Stimulated activated CD8-positive, alpha-beta memory T cell treated with anti-CD3 and anti-CD28 coated beads, Interleukin-7, amount 100 ng/mL, for 48 hours (primary cell): ENCODE measurements around the gene OXT.
"Not testable (repeated sequence)": the region's sequence is repeated elsewhere in the genome, so short reads cannot be mapped to it uniquely, and the experiment has no call there.

Experiments used
- DNase-seq, 2 donors: peaks; one replicate each; pipeline ENCODE4 v3.0.0-alpha.2; 2020; ENCODE audit warnings: low read depth in 1 of 2; ENCODE audit errors: extremely low read depth in 1 of 2

Gene OXT

DNA sequence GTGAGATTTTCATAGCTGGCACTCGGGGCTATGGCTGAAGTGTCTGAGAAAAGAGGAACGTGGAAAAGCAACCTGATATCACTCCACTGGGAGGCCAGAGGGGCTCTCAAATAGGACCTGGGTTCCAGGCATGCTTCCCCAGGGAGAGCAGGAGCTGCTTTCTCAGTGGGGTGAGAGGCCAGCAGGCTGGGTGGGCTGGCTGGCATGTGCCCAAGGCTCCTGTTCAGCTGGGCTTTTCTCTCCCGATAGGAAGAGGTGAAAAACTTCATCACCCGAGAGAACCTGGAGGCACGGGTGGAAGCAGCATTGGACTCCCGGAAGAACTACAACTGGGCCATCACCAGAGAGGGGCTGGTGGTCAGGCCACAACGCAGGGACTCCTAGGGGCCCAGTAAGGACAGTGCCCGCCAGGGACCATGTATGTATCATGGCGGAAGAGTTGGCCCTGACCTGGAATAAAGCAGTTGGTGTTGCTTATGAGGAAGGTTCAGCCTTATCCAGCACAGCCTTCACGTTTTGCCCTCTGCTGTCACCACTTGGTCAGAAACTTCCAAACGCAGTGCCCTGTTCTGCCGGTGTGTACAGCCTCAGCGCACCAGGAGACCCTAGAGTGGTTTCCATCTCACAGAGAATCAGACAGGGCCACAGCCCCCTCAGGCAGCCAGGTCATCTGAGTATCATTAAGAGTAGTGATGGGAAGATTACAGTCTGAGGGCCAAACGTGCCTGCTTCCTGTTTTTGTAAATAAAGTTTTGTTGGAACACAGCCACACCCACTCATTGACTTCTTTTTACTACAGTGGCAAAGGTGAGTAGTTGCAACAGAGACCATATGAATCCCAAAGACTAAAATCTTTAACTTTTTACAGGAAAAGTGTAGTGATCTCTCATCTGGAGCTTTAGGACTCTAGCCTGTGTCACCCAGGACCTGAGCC is 23.7 kb upstream of the OXT start:
- DNase-seq = no peak

DNA sequence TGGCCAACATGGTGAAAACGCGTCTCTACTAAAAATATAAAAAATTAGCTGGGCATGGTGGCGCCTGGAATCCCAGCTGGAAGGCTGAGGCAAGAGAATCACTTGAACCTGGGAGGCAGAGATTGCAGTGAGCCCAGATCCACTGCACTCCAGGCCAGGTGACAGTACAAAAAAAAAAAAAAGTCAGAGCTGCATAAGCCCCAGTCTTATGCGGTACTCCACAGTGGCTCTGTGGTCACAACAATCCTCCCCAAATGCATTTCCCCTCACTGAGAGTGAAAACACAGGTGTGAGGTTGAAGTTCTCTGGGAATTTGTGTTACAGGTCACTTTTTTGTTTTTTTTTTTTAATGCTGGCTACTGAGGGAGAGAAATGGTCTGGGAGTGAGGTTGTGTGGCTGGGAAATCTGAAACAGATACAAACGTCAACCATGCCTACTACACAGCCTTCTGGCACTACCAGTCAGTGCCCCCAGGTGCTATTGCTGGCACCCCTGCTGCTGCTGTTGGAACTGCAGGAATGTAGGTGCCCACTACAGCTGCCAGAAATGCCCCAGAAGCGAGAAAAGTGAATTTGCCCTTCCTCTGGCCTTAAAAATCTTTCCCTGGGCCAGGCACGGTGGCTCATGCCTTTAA is 19.9 kb upstream of the OXT start:
- DNase-seq = no peak

DNA sequence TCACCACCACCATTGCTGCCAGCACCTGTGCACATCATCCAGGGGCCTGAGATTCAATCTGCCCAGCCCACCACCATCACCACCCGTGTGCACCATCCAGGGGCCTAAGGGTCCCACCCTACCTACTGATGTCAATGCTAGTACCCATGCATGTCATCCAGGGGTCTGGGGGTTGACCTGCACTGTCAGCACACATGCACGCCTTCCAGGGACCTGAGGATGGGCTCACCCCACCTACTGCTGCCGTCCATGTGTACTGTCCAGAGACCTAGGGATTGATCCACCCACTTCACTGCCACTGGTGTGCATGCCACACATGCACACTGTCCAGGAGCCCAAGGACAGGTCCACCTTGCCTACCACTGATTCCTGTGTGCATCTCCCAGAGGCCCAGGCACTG is 11.9 kb upstream of the OXT start:
- DNase-seq = no peak

- not testable (repeated sequence) for DNase-seq
These were observed 7.3 kb upstream of the OXT start for GRCh38 chr20:3064119-3064518.

GRCh38 chr20:3067139-3068014 is 4.0 kb upstream of the OXT start:
- no peak for DNase-seq

GRCh38 chr20:3068075-3068474 is 3.3 kb upstream of the OXT start:
- no peak for DNase-seq

- no peak for DNase-seq
These were observed 2.2 kb upstream of the OXT start for GRCh38 chr20:3068986-3069900.

DNA sequence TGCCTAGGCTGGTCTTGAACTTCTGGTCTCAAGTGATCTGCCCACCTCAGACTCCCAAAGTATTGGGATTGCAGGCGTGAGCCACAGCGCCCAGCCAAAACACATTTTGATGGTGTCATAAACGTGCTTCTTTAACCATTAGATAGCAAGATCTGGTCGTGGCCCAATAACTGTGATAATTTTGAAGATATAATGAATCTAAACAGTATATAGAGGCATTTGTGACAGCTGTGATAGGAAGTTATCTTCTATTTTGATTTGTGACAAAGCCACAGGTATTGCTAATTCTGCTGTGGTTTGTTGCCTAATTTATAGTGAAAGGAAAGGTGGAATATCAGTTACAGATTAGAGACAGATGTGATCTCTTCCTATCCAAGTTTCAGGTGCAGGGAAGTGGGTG is 695 bp upstream of the OXT start:
- DNase-seq = no peak

DNA sequence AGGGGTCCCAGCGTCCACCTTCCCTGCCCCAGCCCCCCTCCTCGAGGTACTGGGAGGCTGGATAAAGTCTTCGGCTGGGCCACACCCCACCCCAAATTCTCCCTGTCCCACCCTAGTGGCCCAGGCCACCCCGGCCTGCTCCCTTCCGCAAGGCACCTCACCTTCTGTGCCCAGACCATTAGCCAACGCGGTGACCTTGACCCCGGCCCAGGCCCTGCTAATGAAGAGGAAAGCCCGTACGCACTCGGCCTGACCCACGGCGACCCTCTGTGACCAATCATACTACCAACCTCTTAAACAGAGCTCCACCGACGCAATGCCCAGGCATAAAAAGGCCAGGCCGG is 182 bp upstream of the OXT start:
- DNase-seq = no peak

DNA sequence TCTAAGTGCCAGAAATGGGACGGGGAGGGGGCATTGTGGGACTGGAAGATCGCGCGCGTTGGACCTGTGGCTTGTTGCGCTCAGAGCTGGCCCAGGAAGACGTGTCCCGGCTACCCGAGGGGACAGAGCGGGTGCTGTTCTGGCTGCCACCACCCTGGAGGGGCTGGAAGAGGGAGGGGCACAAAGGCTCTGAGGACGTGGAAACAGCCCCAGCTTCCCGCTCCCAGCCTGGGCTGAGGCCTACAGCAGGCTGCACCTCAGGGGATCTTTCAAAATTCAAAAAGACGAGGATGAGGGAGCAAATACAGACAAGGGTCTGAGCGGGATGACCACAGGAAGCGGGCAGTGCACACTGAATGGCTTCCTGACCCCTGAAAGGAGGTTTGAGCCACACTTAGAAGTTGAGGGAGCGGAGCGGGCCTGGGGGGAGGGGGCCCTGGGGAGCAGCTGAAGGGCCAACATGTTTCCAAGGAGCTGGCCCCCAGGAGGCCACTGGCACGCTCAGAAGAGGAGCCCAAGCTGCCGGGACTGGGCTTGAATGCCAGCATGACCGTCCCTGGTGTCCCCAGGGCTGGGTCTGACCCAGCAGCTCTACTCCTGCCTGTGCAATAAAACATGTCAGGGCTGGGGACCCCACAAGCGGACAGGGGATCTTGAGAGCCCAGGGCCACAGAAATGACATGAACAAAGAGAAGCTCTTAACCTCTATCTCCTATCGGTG is 1.3 kb downstream of the OXT start:
- no peak for DNase-seq

- not testable (repeated sequence) for DNase-seq
These were observed 1.8 kb downstream of the OXT start for GRCh38 chr20:3073251-3073643.

DNA sequence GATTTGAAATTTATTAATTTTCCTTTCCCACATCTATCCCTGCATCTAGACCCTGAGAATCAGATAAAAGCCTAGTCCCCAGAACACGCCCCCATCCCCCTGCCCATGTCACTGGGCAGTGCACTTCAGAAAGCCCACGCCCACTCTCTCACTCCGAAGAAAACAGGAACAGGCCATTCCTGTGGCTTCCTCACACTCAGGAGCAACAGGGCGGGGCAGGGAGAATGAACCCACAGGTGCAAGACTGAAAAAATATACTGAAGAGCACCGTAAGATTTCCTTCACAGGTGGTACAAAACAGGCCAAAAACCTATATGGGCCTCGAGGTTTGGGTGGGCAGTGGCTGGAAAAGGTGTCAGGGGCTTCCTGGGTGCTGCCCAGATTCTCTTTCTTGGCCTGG is 3.4 kb downstream of the OXT start:
- no peak for DNase-seq

GRCh38 chr20:3075315-3075714 is 3.9 kb downstream of the OXT start:
- not testable (repeated sequence) for DNase-seq

- no peak for DNase-seq
These were observed 6.3 kb downstream of the OXT start for GRCh38 chr20:3077618-3078134.

DNA sequence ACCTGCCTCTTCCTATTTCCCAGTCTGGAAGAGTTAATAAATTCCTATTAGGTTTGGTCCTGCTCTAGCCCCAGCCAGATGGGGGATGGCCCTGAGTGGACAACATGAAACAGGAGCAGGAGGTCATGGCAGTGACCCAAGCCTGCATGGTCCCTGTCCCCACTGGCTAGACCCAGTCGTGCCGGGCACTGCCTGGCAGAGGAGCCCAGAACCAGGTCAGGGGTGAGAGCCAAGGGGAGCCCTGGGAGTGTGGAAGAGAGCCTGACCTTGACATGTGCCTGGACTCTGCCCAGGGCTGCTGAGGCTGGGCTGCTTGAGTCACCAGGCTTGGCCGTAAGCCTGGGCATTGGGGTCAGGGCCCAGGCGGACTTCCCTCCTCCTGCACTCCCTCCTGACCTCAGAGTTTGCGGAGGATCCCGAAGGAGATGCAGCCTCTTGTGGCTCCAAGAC is 9.5 kb downstream of the OXT start:
- DNase-seq = no peak

GRCh38 chr20:3081641-3082040 is 10.2 kb downstream of the OXT start:
- no peak for DNase-seq

DNA sequence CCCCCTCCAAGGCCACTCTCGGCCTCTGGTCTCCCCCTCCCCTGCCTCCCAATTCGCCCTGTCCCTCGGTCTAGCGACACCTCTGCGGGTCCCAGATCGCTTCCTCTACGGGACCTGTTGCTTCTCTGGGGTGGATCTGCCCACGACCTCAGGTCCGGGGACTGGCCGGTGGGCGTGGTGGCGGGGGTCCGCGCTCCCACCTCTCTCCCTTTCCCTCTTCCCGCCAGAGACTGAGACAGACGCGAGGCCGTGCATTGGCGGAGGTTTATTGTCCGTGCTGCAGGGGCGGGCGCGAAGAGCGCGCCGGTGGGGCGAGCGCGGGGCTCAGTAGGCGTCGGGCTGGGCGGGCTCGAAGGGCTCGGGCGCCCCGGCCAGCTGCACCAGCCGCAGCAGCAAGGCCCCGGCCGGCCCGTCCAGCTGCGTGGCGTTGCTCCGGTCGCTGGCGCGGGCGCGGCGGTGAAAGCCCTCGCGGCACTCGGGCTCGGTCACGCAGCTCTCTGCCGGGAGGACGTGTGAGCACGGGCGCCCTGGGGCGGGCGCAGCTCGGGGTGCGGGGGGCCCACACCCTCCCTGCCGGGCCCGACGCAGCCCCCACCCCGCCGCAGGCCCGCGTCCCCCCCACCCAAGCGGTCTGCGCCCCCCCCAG is 11.0 kb downstream of the OXT start:
- no peak for DNase-seq

GRCh38 chr20:3082955-3083952 is 11.8 kb downstream of the OXT start:
- DNase-seq = no peak
